Measurements from ENCODE around the gene ZNF385D. TPM values are rescaled to one million over a fixed set of nuclear protein-coding genes. Genes with fewer than 3 reads are reported as not detected.

ZNF385D gene
- total and polyA plus RNA-seq, 4 donors, result 0.08 to 0.50 (median 0.09) TPM

GRCh38 chr3:21718943-21719591 lies 31.9 kb downstream of the ZNF385D start:
- Histone ChIP-seq H3K27ac (ENCODE audit: low read depth in 1 of 2, low read length in 2 of 2) (no peak overlapping the region), H3K36me3 (ENCODE audit: control insufficient read depth in 4 of 4, insufficient read depth in 3 of 4, low read depth in 1 of 4, low read length in 3 of 4) (no peaks in the 10 kb centered on the region), H3K4me1 (ENCODE audit: control insufficient read depth in 4 of 4, insufficient read depth in 4 of 4, low read length in 3 of 4) (no peaks in the 10 kb centered on the region), H3K4me3 (ENCODE audit: low read depth in 1 of 3, low read length in 3 of 3) (no peak overlapping the region), H3K27me3 (ENCODE audit: control insufficient read depth in 4 of 4, insufficient read depth in 4 of 4, low read length in 3 of 4) (no peaks in the 10 kb centered on the region), H3K9ac (ENCODE audit: low read depth in 1 of 2, low read length in 2 of 2) (no peak overlapping the region), H3K9me3 (ENCODE audit: control insufficient read depth in 4 of 4, low read length in 3 of 4) (no peaks in the 10 kb centered on the region)
- WGBS, result 79% methylated on average over 6 of the region's 6 CpGs
- TF ChIP-seq, protein P1, sequence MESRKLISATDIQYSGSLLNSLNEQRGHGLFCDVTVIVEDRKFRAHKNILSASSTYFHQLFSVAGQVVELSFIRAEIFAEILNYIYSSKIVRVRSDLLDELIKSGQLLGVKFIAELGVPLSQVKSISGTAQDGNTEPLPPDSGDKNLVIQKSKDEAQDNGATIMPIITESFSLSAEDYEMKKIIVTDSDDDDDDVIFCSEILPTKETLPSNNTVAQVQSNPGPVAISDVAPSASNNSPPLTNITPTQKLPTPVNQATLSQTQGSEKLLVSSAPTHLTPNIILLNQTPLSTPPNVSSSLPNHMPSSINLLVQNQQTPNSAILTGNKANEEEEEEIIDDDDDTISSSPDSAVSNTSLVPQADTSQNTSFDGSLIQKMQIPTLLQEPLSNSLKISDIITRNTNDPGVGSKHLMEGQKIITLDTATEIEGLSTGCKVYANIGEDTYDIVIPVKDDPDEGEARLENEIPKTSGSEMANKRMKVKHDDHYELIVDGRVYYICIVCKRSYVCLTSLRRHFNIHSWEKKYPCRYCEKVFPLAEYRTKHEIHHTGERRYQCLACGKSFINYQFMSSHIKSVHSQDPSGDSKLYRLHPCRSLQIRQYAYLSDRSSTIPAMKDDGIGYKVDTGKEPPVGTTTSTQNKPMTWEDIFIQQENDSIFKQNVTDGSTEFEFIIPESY (IDR thresholded peaks at IDR 0.05), result no peak
- TF ChIP-seq SP1 (IDR thresholded peaks at IDR 0.05) (no peak), NR2F2 (IDR thresholded peaks at IDR 0.05) (no peak), YY1 (IDR thresholded peaks at IDR 0.05) (no peak), MAX (IDR thresholded peaks at IDR 0.05) (no peak), HNF4G (IDR thresholded peaks at IDR 0.05) (no peak), JUND (IDR thresholded peaks at IDR 0.05) (no peak), HNF4A (conservative IDR thresholded peaks at IDR 0.05) (no peak), FOXA2 (IDR thresholded peaks at IDR 0.05) (no peak), RAD21 (IDR thresholded peaks at IDR 0.05) (no peak), FOXA1 (IDR thresholded peaks at IDR 0.05) (no peak), RXRA (IDR thresholded peaks at IDR 0.05) (no peak), CTCF (IDR thresholded peaks at IDR 0.05; ENCODE audit: low read depth, low read length, missing input control) (no peak)
- TF ChIP-seq, protein P2, sequence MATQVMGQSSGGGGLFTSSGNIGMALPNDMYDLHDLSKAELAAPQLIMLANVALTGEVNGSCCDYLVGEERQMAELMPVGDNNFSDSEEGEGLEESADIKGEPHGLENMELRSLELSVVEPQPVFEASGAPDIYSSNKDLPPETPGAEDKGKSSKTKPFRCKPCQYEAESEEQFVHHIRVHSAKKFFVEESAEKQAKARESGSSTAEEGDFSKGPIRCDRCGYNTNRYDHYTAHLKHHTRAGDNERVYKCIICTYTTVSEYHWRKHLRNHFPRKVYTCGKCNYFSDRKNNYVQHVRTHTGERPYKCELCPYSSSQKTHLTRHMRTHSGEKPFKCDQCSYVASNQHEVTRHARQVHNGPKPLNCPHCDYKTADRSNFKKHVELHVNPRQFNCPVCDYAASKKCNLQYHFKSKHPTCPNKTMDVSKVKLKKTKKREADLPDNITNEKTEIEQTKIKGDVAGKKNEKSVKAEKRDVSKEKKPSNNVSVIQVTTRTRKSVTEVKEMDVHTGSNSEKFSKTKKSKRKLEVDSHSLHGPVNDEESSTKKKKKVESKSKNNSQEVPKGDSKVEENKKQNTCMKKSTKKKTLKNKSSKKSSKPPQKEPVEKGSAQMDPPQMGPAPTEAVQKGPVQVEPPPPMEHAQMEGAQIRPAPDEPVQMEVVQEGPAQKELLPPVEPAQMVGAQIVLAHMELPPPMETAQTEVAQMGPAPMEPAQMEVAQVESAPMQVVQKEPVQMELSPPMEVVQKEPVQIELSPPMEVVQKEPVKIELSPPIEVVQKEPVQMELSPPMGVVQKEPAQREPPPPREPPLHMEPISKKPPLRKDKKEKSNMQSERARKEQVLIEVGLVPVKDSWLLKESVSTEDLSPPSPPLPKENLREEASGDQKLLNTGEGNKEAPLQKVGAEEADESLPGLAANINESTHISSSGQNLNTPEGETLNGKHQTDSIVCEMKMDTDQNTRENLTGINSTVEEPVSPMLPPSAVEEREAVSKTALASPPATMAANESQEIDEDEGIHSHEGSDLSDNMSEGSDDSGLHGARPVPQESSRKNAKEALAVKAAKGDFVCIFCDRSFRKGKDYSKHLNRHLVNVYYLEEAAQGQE (IDR thresholded peaks at IDR 0.05), result no peak
- no peak for DNase-seq (ENCODE audit: low spot score)

DNA sequence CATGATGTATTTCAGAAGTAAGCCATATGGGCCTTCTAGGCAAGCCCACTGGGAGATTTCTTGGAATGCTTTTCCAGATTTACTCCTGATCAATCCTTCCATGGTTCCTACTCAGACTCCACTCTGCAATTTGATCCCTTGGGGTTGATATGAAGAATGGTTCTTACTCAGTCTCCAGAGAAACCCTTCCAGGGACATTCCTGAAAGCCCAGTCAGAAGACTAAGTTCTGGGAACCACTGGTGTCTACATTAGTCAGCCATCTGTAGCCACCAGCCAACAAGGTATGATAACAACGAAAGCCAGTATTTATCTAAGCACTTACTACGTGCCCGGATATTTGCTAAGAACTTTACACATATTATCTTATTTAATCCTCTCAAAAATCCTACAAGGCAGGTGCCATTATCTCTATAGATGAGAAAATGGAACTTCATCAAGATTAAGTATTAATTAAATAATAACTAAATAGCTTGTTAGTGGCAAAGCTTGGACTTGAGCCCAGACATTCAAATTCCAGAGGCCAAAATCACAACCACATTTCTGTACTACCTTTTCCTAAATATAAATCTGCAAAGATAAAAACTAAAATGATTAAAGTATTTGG lies 32.7 kb downstream of the ZNF385D start:
- no peak overlapping the region for H3K9ac ChIP-seq (ENCODE audit: low read depth in 1 of 2, low read length in 2 of 2)
- no peaks in the 10 kb centered on the region for H3K27me3 ChIP-seq (ENCODE audit: control insufficient read depth in 4 of 4, insufficient read depth in 4 of 4, low read length in 3 of 4)
- H3K9me3 ChIP-seq (ENCODE audit: control insufficient read depth in 4 of 4, low read length in 3 of 4), result no peaks in the 10 kb centered on the region
- H3K27ac ChIP-seq (ENCODE audit: low read depth in 1 of 2, low read length in 2 of 2), result no peak overlapping the region
- H3K4me3 ChIP-seq (ENCODE audit: low read depth in 1 of 3, low read length in 3 of 3), result no peak overlapping the region
- no peaks in the 10 kb centered on the region for H3K36me3 ChIP-seq (ENCODE audit: control insufficient read depth in 4 of 4, insufficient read depth in 3 of 4, low read depth in 1 of 4, low read length in 3 of 4)
- no peaks in the 10 kb centered on the region for H3K4me1 ChIP-seq (ENCODE audit: control insufficient read depth in 4 of 4, insufficient read depth in 4 of 4, low read length in 3 of 4)
- 75% methylated on average over 3 of the region's 3 CpGs for WGBS
- no peak for DNase-seq (ENCODE audit: low spot score)
- no peak for TF ChIP-seq HNF4G (IDR thresholded peaks at IDR 0.05)

Measured in liver (tissue), 9 donors.